MCF 10A (cell line): ENCODE results near the gene ATP5F1D. TPM values are rescaled to one million over a fixed set of nuclear protein-coding genes. Genes with fewer than 3 reads are reported as not detected.

Experiments
- BruUV-seq: library from RNA; stranded (reverse); fragments of 400-500 nt; replicated peaks from 2 replicates; lab custom pipeline; 2021; lab: Mats Ljungman, UMichigan
- CTCF ChIA-PET: fragments of 300-600 bp; sonication (Branson Sonifier 250); formaldehyde crosslinking; extraction: SDS; loops from one replicate; lab custom pipeline; 2021; ENCODE audit warnings: antibody characterized with exemption, inconsistent platforms; lab: Yijun Ruan, JAX
- POLR2A ChIA-PET: fragments of 300-600, 350-650 bp; sonication (Branson Sonifier 250); formaldehyde crosslinking; extraction: SDS; loops from one replicate; lab custom pipeline; 2020; ENCODE audit warnings: antibody characterized with exemption, inconsistent platforms; lab: Yijun Ruan, JAX
- DNase-seq: peaks from one replicate; pipeline ENCODE4 v3.0.0-alpha.2; 2018; ENCODE audit not compliant: unreplicated experiment
- H3K27ac Mint-ChIP-seq: one replicate; pipeline ENCODE4 v1.8.0; 2022; ENCODE audit warnings: mild to moderate bottlenecking, low read depth, mixed read lengths; ENCODE audit not compliant: unreplicated experiment
- H3K27me3 Mint-ChIP-seq: one replicate; pipeline ENCODE4 v1.8.0; 2022; ENCODE audit warnings: mixed read lengths; ENCODE audit not compliant: insufficient read depth, unreplicated experiment
- H3K36me3 Mint-ChIP-seq: one replicate; pipeline ENCODE4 v1.8.0; 2022; ENCODE audit warnings: mild to moderate bottlenecking, moderate library complexity, mixed read lengths; ENCODE audit not compliant: insufficient read depth, unreplicated experiment
- H3K4me1 Mint-ChIP-seq: one replicate; pipeline ENCODE4 v1.8.0; 2022; ENCODE audit warnings: mixed read lengths; ENCODE audit not compliant: insufficient read depth, unreplicated experiment
- H3K4me3 Mint-ChIP-seq: one replicate; pipeline ENCODE4 v1.8.0; 2022; ENCODE audit warnings: mild to moderate bottlenecking, moderate library complexity, mixed read lengths; ENCODE audit not compliant: unreplicated experiment
- H3K9me3 Mint-ChIP-seq: one replicate; pipeline ENCODE4 v1.8.0; 2022; ENCODE audit warnings: mixed read lengths; ENCODE audit not compliant: unreplicated experiment
- CTCF ChIP-seq: fragments of 200-600 bp; IDR thresholded peaks from one replicate; pipeline ENCODE4 v1.8.0; 2022; ENCODE audit warnings: antibody characterized with exemption, mild to moderate bottlenecking; ENCODE audit not compliant: unreplicated experiment
- intact Hi-C: fragments of 100-400 bp; cut with micrococcal nuclease; formaldehyde crosslinking; loops from 2 replicates; pipeline ENCODE4 v1.14.1; 2022
- total RNA-seq: library from RNA; stranded (reverse); gene quantifications from 2 replicates; pipeline ENCODE4 v1.2.3, GENCODE V29; 2022

ATP5F1D gene
- total RNA-seq, 1 experiment from 2014 or later = 258 TPM

- peak overlapping the region; percentile 94 for H3K27ac Mint-ChIP-seq
- BruUV-seq = no TSS peak
- TF ChIP-seq CTCF = no peak
- ChIA-PET POLR2A (interaction anchor here (0.5 to 1.6 kb wide), 6 partner anchors 32 to 532 kb away, joined by 3 to 5 read pairs (median 4); partner anchors contain the start of gene CIRBP), CTCF (interaction anchor here (0.6 to 1.4 kb wide), 2 partner anchors 9 to 17 kb away, joined by 3 read pairs; no protein-coding TSS in a partner anchor)
- H3K36me3 Mint-ChIP-seq = peaks cover 63% of the 10 kb centered on the region
- H3K27me3 Mint-ChIP-seq = no peaks in the 10 kb centered on the region
- no peaks in the 10 kb centered on the region for H3K9me3 Mint-ChIP-seq
- intact Hi-C loops = no loop called here
- DNase-seq = peak; percentile 48
- H3K4me1 Mint-ChIP-seq = peaks cover 41% of the 10 kb centered on the region
- peak overlapping the region; percentile 50 for H3K4me3 Mint-ChIP-seq
These were observed 29.9 kb upstream of the ATP5F1D start for GRCh38 chr19:1211494-1212234.

- BruUV-seq = no TSS peak
- intact Hi-C loops = no loop called here
These were observed 27.9 kb upstream of the ATP5F1D start for GRCh38 chr19:1213391-1214286.

GRCh38 chr19:1214299-1214861, 27.2 kb upstream of the ATP5F1D start:
- H3K9me3 Mint-ChIP-seq = no peaks in the 10 kb centered on the region
- H3K36me3 Mint-ChIP-seq = peaks cover 48% of the 10 kb centered on the region
- TSS peak; percentile 18 for BruUV-seq
- POLR2A ChIA-PET = interaction anchor here (0.7 to 2.9 kb wide), 17 partner anchors 10 to 335 kb away, joined by 3 to 16 read pairs (median 4); partner anchors contain the start of genes CIRBP, CNN2 and WDR18
- CTCF ChIA-PET = interaction anchor here (1.5 kb wide), 1 partner anchor 29 kb away, joined by 6 read pairs; no protein-coding TSS in a partner anchor
- no peak for TF ChIP-seq CTCF
- peaks cover 44% of the 10 kb centered on the region for H3K4me1 Mint-ChIP-seq
- peak overlapping the region; percentile 63 for H3K4me3 Mint-ChIP-seq
- intact Hi-C loops = no loop called here
- H3K27ac Mint-ChIP-seq = peak overlapping the region; percentile 89
- DNase-seq = no peak
- no peaks in the 10 kb centered on the region for H3K27me3 Mint-ChIP-seq

More at GRCh38 chr19:1213391-1214286, 27.9 kb upstream of the ATP5F1D start:
- ChIA-PET POLR2A (interaction anchor here (0.6 to 2.9 kb wide), 20 partner anchors 9 to 334 kb away, joined by 3 to 16 read pairs (median 4); partner anchors contain the start of genes CIRBP, CNN2 and WDR18), CTCF (interaction anchor here (0.5 to 1.5 kb wide), 2 partner anchors 30 to 112 kb away, joined by 3 to 6 read pairs; no protein-coding TSS in a partner anchor)
- peaks cover 54% of the 10 kb centered on the region for H3K36me3 Mint-ChIP-seq
- no peaks in the 10 kb centered on the region for H3K27me3 Mint-ChIP-seq
- no peak for TF ChIP-seq CTCF
- DNase-seq = peak; percentile 91
- H3K9me3 Mint-ChIP-seq = no peaks in the 10 kb centered on the region
- H3K4me1 Mint-ChIP-seq = peaks cover 46% of the 10 kb centered on the region
- peak overlapping the region; percentile 63 for H3K4me3 Mint-ChIP-seq
- peak overlapping the region; percentile 89 for H3K27ac Mint-ChIP-seq
